K562 (cell line): ENCODE measurements around the gene FGF23. TPM values are rescaled to one million over a fixed set of nuclear protein-coding genes. Genes with fewer than 3 reads are reported as not detected.

Experiments used
- ATAC-seq: fragments of 200-7000 bp; cut with Tn5 transposase; 3 replicates; pipeline ENCODE4 v1.9.1; 2020; ENCODE audit warnings: moderate library complexity
- BruUV-seq: library from RNA; stranded (reverse); fragments of 400-500 nt; replicated peaks from 2 replicates; lab custom pipeline; 2021; lab: Mats Ljungman, UMichigan
- CTCF ChIA-PET: fragments of 300-600 bp; formaldehyde crosslinking; extraction: SDS; loops from one replicate; lab custom pipeline; 2021; ENCODE audit warnings: low intra/inter-chr PET ratio; lab: Yijun Ruan, JAX
- POLR2A ChIA-PET: fragments of 300-600, 350-650 bp; sonication (Branson Sonifier 250); formaldehyde crosslinking; extraction: SDS; loops from one replicate; lab custom pipeline; 2021; ENCODE audit warnings: antibody characterized with exemption, inconsistent platforms; lab: Yijun Ruan, JAX
- DNase-seq, 4 experiments: peaks; one replicate each; pipeline versions ENCODE4 v3.0.0 to v3.0.0-alpha.2; 2011 to 2018; ENCODE audit warnings: low spot score in 3 of 4, mixed read lengths in 3 of 4; ENCODE audit errors: extremely low read depth in 1 of 4
- FAIRE-seq: peaks from 2 replicates; lab custom pipeline; 2011; peaks lifted over from hg19 to GRCh38; lab: Jason Lieb, UNC
- H2AFZ ChIP-seq: 2 replicates; pipeline ENCODE4 v1.6.0; 2011; ENCODE audit warnings: low read depth, low read length, control low read depth, inconsistent platforms
- H3K27ac ChIP-seq: fragments of 200-600 bp; 3 replicates; pipeline ENCODE4 v1.8.0; 2011; ENCODE audit warnings: low read depth, mild to moderate bottlenecking, control low read depth, inconsistent platforms, low read length, moderate library complexity, mixed read lengths; ENCODE audit errors: extremely low read depth
- H3K27me3 ChIP-seq, 2 experiments: fragments of 300-600 bp in 1 of 2; 2 replicates in 1 of 2; 3 replicates in 1 of 2; pipeline versions ENCODE4 v1.6.0 to v1.8.0; 2011; ENCODE audit warnings: inconsistent platforms in 2 of 2, low read length in 2 of 2, mild to moderate bottlenecking in 1 of 2, mixed read lengths in 1 of 2, moderate library complexity in 1 of 2; ENCODE audit not compliant: control insufficient read depth in 2 of 2, insufficient read depth in 2 of 2
- H3K36me3 ChIP-seq: fragments of 300-600 bp; 3 replicates; pipeline ENCODE4 v1.8.0; 2011; ENCODE audit warnings: mild to moderate bottlenecking, low read length, inconsistent platforms; ENCODE audit not compliant: control insufficient read depth, insufficient read depth
- H3K4me1 ChIP-seq, 2 experiments: fragments of 200-600 bp in 1 of 2; replicated peaks in 1 of 2; 2 replicates in 1 of 2; 3 replicates in 1 of 2; pipeline versions ENCODE4 v1.5.1 to v1.8.0; 2011; ENCODE audit warnings: inconsistent platforms in 2 of 2, low read length in 2 of 2, mild to moderate bottlenecking in 1 of 2, mixed read lengths in 1 of 2, moderate library complexity in 1 of 2; ENCODE audit not compliant: control insufficient read depth in 2 of 2, insufficient read depth in 2 of 2
- H3K4me2 ChIP-seq: 2 replicates; pipeline ENCODE4 v1.6.1; 2011; ENCODE audit warnings: low read length, control low read depth, inconsistent platforms, mixed read lengths; ENCODE audit not compliant: insufficient read depth
- H3K4me3 ChIP-seq: fragments of 200-600 bp; sonication (generic), shearing (Covaris generic); 2 replicates; pipeline ENCODE4 v1.5.1; 2016; ENCODE audit warnings: control low read depth, inconsistent platforms
- H3K79me2 ChIP-seq: fragments of 200-600 bp; 3 replicates; pipeline ENCODE4 v1.8.0; 2011; ENCODE audit warnings: low read length, inconsistent platforms; ENCODE audit not compliant: control insufficient read depth, insufficient read depth
- H3K9ac ChIP-seq, 2 experiments: 2 replicates each; pipeline versions ENCODE4 v1.6.0 to v1.6.1; 2011; ENCODE audit warnings: low read depth in 2 of 2, low read length in 2 of 2, control low read depth in 1 of 2, inconsistent platforms in 1 of 2, mild to moderate bottlenecking in 1 of 2, mixed read lengths in 1 of 2; ENCODE audit not compliant: insufficient read depth in 1 of 2
- H3K9me1 ChIP-seq: one replicate; pipeline ENCODE4 v1.6.0; 2011; ENCODE audit warnings: inconsistent platforms, mild to moderate bottlenecking, low read length, moderate library complexity; ENCODE audit not compliant: control insufficient read depth, insufficient read depth
- H3K9me3 ChIP-seq: replicated peaks from 2 replicates; pipeline ENCODE4 v1.5.1; 2011; ENCODE audit warnings: low read depth, low read length, inconsistent platforms; ENCODE audit not compliant: control insufficient read depth, insufficient read depth
- H4K20me1 ChIP-seq: replicated peaks from 2 replicates; pipeline ENCODE4 v1.6.1; 2011; ENCODE audit warnings: low read length, inconsistent platforms, mixed read lengths; ENCODE audit not compliant: control insufficient read depth, insufficient read depth
- ADNP ChIP-seq: fragments of 200-800 bp; sonication (Bioruptor generic); IDR thresholded peaks from 2 replicates; pipeline ENCODE4 v1.6.1; 2016; ENCODE audit warnings: missing genetic modification characterization, missing compliant biosample characterization
- CAMTA2 ChIP-seq: fragments of 250-450 bp; sonication (Bioruptor Pico); conservative IDR thresholded peaks from 2 replicates; pipeline ENCODE4 v1.5.1; 2022
- CREM ChIP-seq: IDR thresholded peaks from 2 replicates; pipeline ENCODE4 v1.6.1; 2014; ENCODE audit warnings: antibody characterized with exemption, low read depth
- ETV1 ChIP-seq: fragments of 450-650 bp; conservative IDR thresholded peaks from 2 replicates; pipeline ENCODE4 v1.6.1; 2016; ENCODE audit warnings: missing genetic modification characterization, control low read depth, low read depth, missing compliant biosample characterization
- HNRNPL ChIP-seq: fragments of 200-400 bp; formaldehyde crosslinking; IDR thresholded peaks from 2 replicates; pipeline ENCODE4 v1.6.1; 2017; ENCODE audit warnings: low read depth, mild to moderate bottlenecking, low read length
- MAFF ChIP-seq: IDR thresholded peaks from 2 replicates; pipeline ENCODE4 v1.6.1; 2012; ENCODE audit warnings: low read length, improper control_type of control experiment
- MTA1 ChIP-seq: fragments of 450-650 bp; IDR thresholded peaks from 2 replicates; pipeline ENCODE4 v1.6.1; 2017; ENCODE audit warnings: borderline replicate concordance
- RNF2 ChIP-seq: sonication (generic); IDR thresholded peaks from 2 replicates; pipeline ENCODE4 v1.6.1; 2016
- SETDB1 ChIP-seq: IDR thresholded peaks from one replicate; pipeline ENCODE4 v1.6.1; 2012; ENCODE audit warnings: low read length, control low read depth, inconsistent platforms
- SIRT6 ChIP-seq: IDR thresholded peaks from one replicate; pipeline ENCODE4 v1.6.1; 2012; ENCODE audit warnings: low read depth, mild to moderate bottlenecking, control low read depth, inconsistent platforms, low read length, moderate library complexity
- U2AF1 ChIP-seq: fragments of 200-400 bp; formaldehyde crosslinking; optimal IDR thresholded peaks from 2 replicates; pipeline ENCODE3; 2017; ENCODE audit warnings: mild to moderate bottlenecking, low read depth, low read length, moderate library complexity
- ZC3H8 ChIP-seq: fragments of 450-650 bp; IDR thresholded peaks from 2 replicates; pipeline ENCODE4 v1.6.1; 2017
- ZNF143 ChIP-seq: sonication (generic); formaldehyde crosslinking; IDR thresholded peaks from 2 replicates; pipeline ENCODE4 v1.9.0; 2022; ENCODE audit warnings: mild to moderate bottlenecking, missing genetic modification reagents
- ZNF551 ChIP-seq: fragments of 250-450 bp; sonication (Bioruptor Pico); IDR thresholded peaks from 2 replicates; pipeline ENCODE4 v1.5.0; 2021; ENCODE audit warnings: mild to moderate bottlenecking, moderate library complexity
- WGBS: fragments of 100-300 bp; shearing (Covaris generic); methylation state at CpG from one replicate; pipeline ENCODE4 v1.1.6; 2016; ENCODE audit warnings: low coverage, mixed read lengths; ENCODE audit not compliant: insufficient coverage; ENCODE audit errors: missing lambda C conversion rate; 5-methylcytosine and 5-hydroxymethylcytosine counted together
- in situ Hi-C: fragments of 300-500 bp; cut with MboI; formaldehyde crosslinking; loops from 4 replicates; pipeline ENCODE4 v1.15.0; 2018; ENCODE audit warnings: inconsistent platforms, mixed read lengths
- intact Hi-C: fragments of 100-400 bp; cut with micrococcal nuclease; formaldehyde crosslinking; loops from 2 replicates; pipeline ENCODE4 v1.14.2; 2022
- polyA plus RNA-seq, 8 experiments: library from polyadenylated mRNA; depleted of rRNA in 4 of 8; stranded (reverse) in 5 of 8; unstranded in 3 of 8; fragments of >200 nt; fragmentation: Nextera tagmentation in 2 of 8; fragmentation: Illumina TruSeq in 1 of 8; extraction: Ambion mirVana in 2 of 8; extraction: Trizol in 1 of 8; gene quantifications; 2 replicates each; pipeline versions ENCODE4 v1.2.1 to v1.2.3, GENCODE V29; 2011 to 2014; ENCODE audit warnings: inconsistent platforms in 1 of 8, missing spikeins in 1 of 8
- total RNA-seq, 7 experiments: library from RNA; depleted of rRNA in 6 of 7; stranded (reverse); fragments of >200 nt in 6 of 7; fragmentation: Illumina TruSeq in 2 of 7; extraction: Trizol in 2 of 7; gene quantifications; 2 replicates each; pipeline versions ENCODE4 v1.2.1 to v1.2.3, GENCODE V29; 2011 to 2021; ENCODE audit warnings: low replicate concordance in 1 of 7
- TF ChIP-seq, protein P1 (sequence below): fragments of 250-450 bp; sonication (Bioruptor Pico); IDR thresholded peaks from 2 replicates; pipeline ENCODE4 v1.4.0; 2020; ENCODE audit warnings: mild to moderate bottlenecking, moderate library complexity
- TF ChIP-seq, protein P2 (sequence below), 2 experiments: fragments of 450-650 bp; formaldehyde crosslinking in 1 of 2; IDR thresholded peaks; 2 replicates each; pipeline versions ENCODE4 v1.4.0 to v1.6.1; 2014 to 2020; ENCODE audit warnings: mild to moderate bottlenecking in 2 of 2, borderline replicate concordance in 1 of 2, low read depth in 1 of 2

Gene FGF23
- total and polyA plus RNA-seq, 9 of the 15 experiments (the other 6 are each of a cell fraction or from before 2014, with no cell fraction given) = 0.38 TPM; not detected in 8

DNA sequence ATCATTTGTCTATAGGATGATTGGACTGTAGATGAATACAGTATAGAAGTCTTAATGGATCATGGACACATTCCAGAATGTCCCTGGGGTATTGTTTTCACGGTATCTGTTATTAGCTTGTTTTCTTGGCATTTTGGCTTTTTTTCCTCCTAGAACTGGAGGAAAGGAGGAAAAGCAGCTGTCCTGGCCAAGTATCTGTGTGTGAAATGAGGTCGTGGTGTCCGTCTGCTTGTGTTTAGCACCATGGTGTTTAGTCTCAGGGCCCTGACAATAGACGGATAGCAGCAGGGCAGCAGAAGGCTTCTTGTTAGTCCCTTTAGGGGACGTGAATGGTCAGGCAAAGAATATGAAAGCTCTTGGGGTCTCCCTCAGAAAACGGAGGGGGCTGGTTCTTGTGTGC lies 44.9 kb upstream of the FGF23 start:
- BruUV-seq = no TSS peak
- no peak overlapping the region for H3K9ac ChIP-seq
- ChIA-PET POLR2A (no interaction called here), CTCF (no interaction called here)
- TF ChIP-seq RNF2 (no peak), CAMTA2 (no peak), ZNF143 (CRISPR knock-in tag) (no peak), HNRNPL (no peak), ADNP (tag) (no peak), ZNF551 (CRISPR knock-in tag) (no peak), SIRT6 (no peak), ETV1 (tag) (no peak), ZC3H8 (no peak), MTA1 (no peak), CREM (no peak), MAFF (no peak), U2AF1 (no peak), SETDB1 (no peak)
- TF ChIP-seq, protein P1, sequence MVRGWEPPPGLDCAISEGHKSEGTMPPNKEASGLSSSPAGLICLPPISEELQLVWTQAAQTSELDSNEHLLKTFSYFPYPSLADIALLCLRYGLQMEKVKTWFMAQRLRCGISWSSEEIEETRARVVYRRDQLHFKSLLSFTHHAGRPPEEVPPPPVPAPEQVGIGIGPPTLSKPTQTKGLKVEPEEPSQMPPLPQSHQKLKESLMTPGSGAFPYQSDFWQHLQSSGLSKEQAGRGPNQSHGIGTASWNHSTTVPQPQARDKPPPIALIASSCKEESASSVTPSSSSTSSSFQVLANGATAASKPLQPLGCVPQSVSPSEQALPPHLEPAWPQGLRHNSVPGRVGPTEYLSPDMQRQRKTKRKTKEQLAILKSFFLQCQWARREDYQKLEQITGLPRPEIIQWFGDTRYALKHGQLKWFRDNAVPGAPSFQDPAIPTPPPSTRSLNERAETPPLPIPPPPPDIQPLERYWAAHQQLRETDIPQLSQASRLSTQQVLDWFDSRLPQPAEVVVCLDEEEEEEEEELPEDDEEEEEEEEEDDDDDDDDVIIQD = no peak
- TF ChIP-seq, protein P2, sequence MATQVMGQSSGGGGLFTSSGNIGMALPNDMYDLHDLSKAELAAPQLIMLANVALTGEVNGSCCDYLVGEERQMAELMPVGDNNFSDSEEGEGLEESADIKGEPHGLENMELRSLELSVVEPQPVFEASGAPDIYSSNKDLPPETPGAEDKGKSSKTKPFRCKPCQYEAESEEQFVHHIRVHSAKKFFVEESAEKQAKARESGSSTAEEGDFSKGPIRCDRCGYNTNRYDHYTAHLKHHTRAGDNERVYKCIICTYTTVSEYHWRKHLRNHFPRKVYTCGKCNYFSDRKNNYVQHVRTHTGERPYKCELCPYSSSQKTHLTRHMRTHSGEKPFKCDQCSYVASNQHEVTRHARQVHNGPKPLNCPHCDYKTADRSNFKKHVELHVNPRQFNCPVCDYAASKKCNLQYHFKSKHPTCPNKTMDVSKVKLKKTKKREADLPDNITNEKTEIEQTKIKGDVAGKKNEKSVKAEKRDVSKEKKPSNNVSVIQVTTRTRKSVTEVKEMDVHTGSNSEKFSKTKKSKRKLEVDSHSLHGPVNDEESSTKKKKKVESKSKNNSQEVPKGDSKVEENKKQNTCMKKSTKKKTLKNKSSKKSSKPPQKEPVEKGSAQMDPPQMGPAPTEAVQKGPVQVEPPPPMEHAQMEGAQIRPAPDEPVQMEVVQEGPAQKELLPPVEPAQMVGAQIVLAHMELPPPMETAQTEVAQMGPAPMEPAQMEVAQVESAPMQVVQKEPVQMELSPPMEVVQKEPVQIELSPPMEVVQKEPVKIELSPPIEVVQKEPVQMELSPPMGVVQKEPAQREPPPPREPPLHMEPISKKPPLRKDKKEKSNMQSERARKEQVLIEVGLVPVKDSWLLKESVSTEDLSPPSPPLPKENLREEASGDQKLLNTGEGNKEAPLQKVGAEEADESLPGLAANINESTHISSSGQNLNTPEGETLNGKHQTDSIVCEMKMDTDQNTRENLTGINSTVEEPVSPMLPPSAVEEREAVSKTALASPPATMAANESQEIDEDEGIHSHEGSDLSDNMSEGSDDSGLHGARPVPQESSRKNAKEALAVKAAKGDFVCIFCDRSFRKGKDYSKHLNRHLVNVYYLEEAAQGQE (IDR thresholded peaks at IDR 0.05; ENCODE audit: borderline replicate concordance) = no peak
- TF ChIP-seq, protein P2 (CRISPR knock-in tag; IDR thresholded peaks at IDR 0.05; ENCODE audit: low read depth) = no peak
- ATAC-seq (no peak), FAIRE-seq (no peak), DNase-seq (no peak)
- WGBS = no CpG with 5 or more reads among the region's 6 CpGs
- H3K4me2 ChIP-seq = no peak overlapping the region
- H3K36me3 ChIP-seq = no peaks in the 10 kb centered on the region
- no peaks in the 10 kb centered on the region for H4K20me1 ChIP-seq
- no peak overlapping the region for H3K27ac ChIP-seq
- no peaks in the 10 kb centered on the region for H3K79me2 ChIP-seq
- no peak overlapping the region for H2AFZ ChIP-seq
- H3K9me3 ChIP-seq = no peaks in the 10 kb centered on the region
- peaks cover 9 to 31% of the 10 kb centered on the region in 2 experiments; a peak in 4 of 5 replicates for H3K27me3 ChIP-seq
- H3K9me1 ChIP-seq = no peaks in the 10 kb centered on the region
- intact Hi-C loops = loop anchor here (5.0 kb wide), 1 partner anchor 37 kb away; no protein-coding TSS in a partner anchor
- in situ Hi-C loops = no loop called here
- no peaks in the 10 kb centered on the region for H3K4me1 ChIP-seq
- H3K4me3 ChIP-seq = no peak overlapping the region
